GM12873 (cell line): ENCODE measurements around the gene ATF6B.

Source experiments
- CTCF ChIP-seq: IDR thresholded peaks from 2 replicates; pipeline ENCODE4 v1.5.1; 2012; ENCODE audit warnings: low read depth, mild to moderate bottlenecking, moderate library complexity, low read length, control low read depth; ENCODE audit not compliant: insufficient read depth; ENCODE audit errors: missing control alignments

The ATF6B gene

GRCh38 chr6:32108727-32109113, 19.3 kb downstream of the ATF6B start:
- TF ChIP-seq CTCF = no peak

- TF ChIP-seq CTCF = no peak
Measured at GRCh38 chr6:32108094-32108627, 19.9 kb downstream of the ATF6B start.

GRCh38 chr6:32107406-32107805, 20.6 kb downstream of the ATF6B start:
- TF ChIP-seq CTCF = no peak

- no peak for TF ChIP-seq CTCF
Measured at GRCh38 chr6:32105433-32105832, 22.6 kb downstream of the ATF6B start.

- no peak for TF ChIP-seq CTCF
Measured at GRCh38 chr6:32102255-32102654, 25.8 kb downstream of the ATF6B start.

- no peak for TF ChIP-seq CTCF
Measured at GRCh38 chr6:32097364-32097763, 30.7 kb downstream of the ATF6B start.

GRCh38 chr6:32096394-32097258, 31.4 kb downstream of the ATF6B start:
- TF ChIP-seq CTCF = no peak
